Breast epithelium (tissue), 4 donors: Measurements from ENCODE around the gene OTULIN. TPM values are rescaled to one million over a fixed set of nuclear protein-coding genes. Genes with fewer than 3 reads are reported as not detected.

ENCODE experiments used
- DNase-seq, 2 donors: peaks; one replicate each; pipeline ENCODE4 v3.0.0-alpha.2; 2019; ENCODE audit warnings: low spot score in 2 of 2
- H3K27ac ChIP-seq, 2 donors: fragments of 200-600 bp; sonication (generic) in 1 of 2; one replicate each; pipeline ENCODE4 v1.5.1; 2016 to 2019; ENCODE audit warnings: mild to moderate bottlenecking in 1 of 2
- H3K27me3 ChIP-seq, 2 donors: fragments of 200-600 bp; sonication (generic) in 1 of 2; one replicate each; pipeline versions ENCODE4 v1.5.1 to v1.6.0; 2017 to 2019; ENCODE audit warnings: control low read depth in 1 of 2, mild to moderate bottlenecking in 1 of 2
- H3K36me3 ChIP-seq: fragments of 200-600 bp; one replicate; pipeline ENCODE4 v1.5.1; 2019
- H3K4me1 ChIP-seq, 2 donors: fragments of 200-600 bp; sonication (generic); one replicate each; pipeline ENCODE4 v1.5.1; 2016 to 2019; ENCODE audit warnings: control low read depth in 1 of 2
- H3K4me3 ChIP-seq, 3 donors: fragments of 200-600 bp; sonication (generic); 1 replicate in 2 of 3; 2 replicates in 1 of 3; pipeline ENCODE4 v1.5.1; 2016 to 2019; ENCODE audit warnings: mild to moderate bottlenecking in 3 of 3, moderate library complexity in 2 of 3
- H3K9me3 ChIP-seq, 2 donors: fragments of 200-600 bp; sonication (generic) in 1 of 2; one replicate each; pipeline ENCODE4 v1.5.1; 2016 to 2019; ENCODE audit warnings: control low read depth in 1 of 2
- POLR2A ChIP-seq: fragments of 450-650 bp; IDR thresholded peaks from one replicate; pipeline ENCODE4 v1.6.1; 2016; ENCODE audit warnings: antibody characterized with exemption, mild to moderate bottlenecking, moderate library complexity
- POLR2AphosphoS5 ChIP-seq, 3 donors: sonication (generic); formaldehyde crosslinking; IDR thresholded peaks; one replicate each; pipeline ENCODE4 v1.6.1; 2017; ENCODE audit warnings: antibody characterized with exemption in 3 of 3
- intact Hi-C: fragments of 100-400 bp; cut with DNase I; formaldehyde crosslinking; loops from one replicate; pipeline ENCODE4 v1.15.1; 2023; ENCODE audit warnings: low total_unique reads
- total RNA-seq, 3 donors: library from RNA; depleted of rRNA; stranded (reverse); fragments of >200 nt; gene quantifications; one replicate each; pipeline ENCODE4 v1.1.0, GENCODE V29; 2016
- TF ChIP-seq, protein P1 (sequence below), 3 donors: fragments of 450-650 bp; IDR thresholded peaks; one replicate each; pipeline ENCODE4 v1.5.1; 2016 to 2017; ENCODE audit warnings: antibody characterized with exemption in 3 of 3, mild to moderate bottlenecking in 3 of 3, moderate library complexity in 3 of 3

Gene OTULIN
- total RNA-seq, 3 donors from 2014 or later, result 31.0 to 63.7 (median 47.2) TPM

DNA sequence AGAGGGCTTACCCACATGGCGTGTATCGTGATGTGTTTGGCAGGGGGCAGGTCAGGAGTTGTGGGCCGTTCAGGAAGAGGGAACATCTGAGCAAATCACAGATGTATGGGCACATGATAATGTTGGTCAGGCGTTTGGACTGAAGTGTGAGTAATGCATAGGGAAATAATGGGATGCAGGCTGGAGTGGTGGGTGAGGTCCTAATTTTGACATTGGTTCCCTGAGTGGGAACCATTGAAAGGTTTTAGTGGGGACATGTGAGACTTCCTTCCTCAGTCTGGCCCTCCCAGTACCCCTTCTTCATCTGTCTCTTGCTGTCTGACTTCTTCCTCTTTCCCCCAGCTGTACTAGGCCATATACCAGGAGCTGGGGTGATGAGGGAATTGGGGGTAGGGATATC is 7.6 kb downstream of the OTULIN start:
- Histone ChIP-seq H3K36me3 (no peaks in the 10 kb centered on the region), H3K27ac (no peak overlapping the region), H3K4me1 (no peaks in the 10 kb centered on the region), H3K27me3 (no peaks in the 10 kb centered on the region), H3K4me3 (no peak overlapping the region), H3K9me3 (no peaks in the 10 kb centered on the region)
- TF ChIP-seq, protein P1, sequence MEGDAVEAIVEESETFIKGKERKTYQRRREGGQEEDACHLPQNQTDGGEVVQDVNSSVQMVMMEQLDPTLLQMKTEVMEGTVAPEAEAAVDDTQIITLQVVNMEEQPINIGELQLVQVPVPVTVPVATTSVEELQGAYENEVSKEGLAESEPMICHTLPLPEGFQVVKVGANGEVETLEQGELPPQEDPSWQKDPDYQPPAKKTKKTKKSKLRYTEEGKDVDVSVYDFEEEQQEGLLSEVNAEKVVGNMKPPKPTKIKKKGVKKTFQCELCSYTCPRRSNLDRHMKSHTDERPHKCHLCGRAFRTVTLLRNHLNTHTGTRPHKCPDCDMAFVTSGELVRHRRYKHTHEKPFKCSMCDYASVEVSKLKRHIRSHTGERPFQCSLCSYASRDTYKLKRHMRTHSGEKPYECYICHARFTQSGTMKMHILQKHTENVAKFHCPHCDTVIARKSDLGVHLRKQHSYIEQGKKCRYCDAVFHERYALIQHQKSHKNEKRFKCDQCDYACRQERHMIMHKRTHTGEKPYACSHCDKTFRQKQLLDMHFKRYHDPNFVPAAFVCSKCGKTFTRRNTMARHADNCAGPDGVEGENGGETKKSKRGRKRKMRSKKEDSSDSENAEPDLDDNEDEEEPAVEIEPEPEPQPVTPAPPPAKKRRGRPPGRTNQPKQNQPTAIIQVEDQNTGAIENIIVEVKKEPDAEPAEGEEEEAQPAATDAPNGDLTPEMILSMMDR (IDR thresholded peaks at IDR 0.05), result no peak
- TF ChIP-seq POLR2A (no peak), POLR2AphosphoS5 (IDR thresholded peaks at IDR 0.05) (no peak)
- no peak for DNase-seq
- intact Hi-C loops, result no loop called here

DNA sequence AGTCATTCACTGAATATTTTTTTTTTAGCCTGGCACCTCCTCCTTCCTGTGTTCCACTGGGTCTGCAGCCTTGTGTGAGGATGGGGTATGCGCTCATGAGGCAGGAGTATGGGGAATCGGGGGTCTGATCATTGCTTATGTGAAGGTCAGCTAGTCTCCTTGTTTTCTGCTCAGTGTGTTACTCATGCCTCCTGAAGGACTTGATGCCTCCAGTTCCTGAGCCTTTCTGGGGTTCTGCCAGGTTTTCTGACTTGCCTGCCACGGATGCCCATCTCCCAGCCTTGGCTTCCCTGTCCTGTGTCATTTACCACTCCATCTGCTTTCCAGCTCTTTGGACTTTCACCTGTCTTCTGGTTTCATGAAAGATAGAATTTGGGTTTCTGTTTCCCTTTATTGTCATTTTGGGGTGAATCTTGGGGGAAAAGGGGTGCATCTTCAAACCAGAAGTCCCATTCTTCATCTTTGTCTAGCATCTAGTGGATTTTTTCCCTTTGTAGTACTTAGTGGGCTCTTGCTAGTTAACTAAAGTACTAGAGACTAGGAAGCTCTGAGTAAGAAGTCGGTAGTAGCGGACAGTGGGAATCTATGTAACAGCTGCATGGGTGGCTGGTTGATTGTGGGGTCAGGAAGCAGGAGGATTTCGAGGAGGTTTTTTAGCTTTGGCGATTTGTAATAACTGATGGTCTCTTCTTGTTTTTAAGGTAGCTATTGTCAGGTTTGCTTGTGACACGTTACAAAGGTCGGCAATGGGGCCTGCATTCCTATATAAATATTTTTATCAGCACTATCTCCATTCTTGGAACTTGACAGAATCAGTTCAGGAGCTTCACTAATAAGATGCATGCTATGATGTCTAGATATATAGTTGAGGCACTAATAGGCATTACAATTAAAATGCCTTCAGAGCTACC is 8.2 kb downstream of the OTULIN start:
- intact Hi-C loops, result no loop called here
- no peak for DNase-seq
- no peak overlapping the region for H3K4me3 ChIP-seq
- H3K27ac ChIP-seq, result no peak overlapping the region
- no peaks in the 10 kb centered on the region for H3K4me1 ChIP-seq
- no peaks in the 10 kb centered on the region for H3K36me3 ChIP-seq
- no peaks in the 10 kb centered on the region for H3K27me3 ChIP-seq
- TF ChIP-seq POLR2AphosphoS5 (IDR thresholded peaks at IDR 0.05) (no peak), POLR2A (no peak)
- TF ChIP-seq, protein P1 (IDR thresholded peaks at IDR 0.05), result no peak
- H3K9me3 ChIP-seq, result no peaks in the 10 kb centered on the region

DNA sequence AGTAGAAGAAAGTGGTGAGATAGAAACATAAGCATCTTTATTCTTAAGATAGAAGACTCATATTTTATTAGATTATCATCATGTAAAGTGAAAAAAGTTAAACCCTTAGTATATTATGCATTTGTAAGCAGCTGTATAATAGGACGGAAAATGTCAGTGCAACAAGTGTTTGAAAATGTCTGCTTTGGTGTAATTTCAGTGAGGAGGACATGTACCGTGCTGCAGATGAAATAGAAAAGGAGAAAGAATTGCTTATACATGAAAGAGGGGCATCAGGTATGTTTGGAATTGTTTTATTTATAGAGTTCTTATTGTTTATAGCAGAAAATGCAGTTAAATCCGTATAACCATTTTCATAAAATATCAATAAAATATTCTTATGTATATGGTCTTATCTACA is 8.9 kb downstream of the OTULIN start:
- Histone ChIP-seq H3K27me3 (no peaks in the 10 kb centered on the region), H3K36me3 (no peaks in the 10 kb centered on the region), H3K27ac (no peak overlapping the region), H3K4me1 (no peaks in the 10 kb centered on the region), H3K4me3 (no peak overlapping the region), H3K9me3 (no peaks in the 10 kb centered on the region)
- intact Hi-C loops, result no loop called here
- TF ChIP-seq POLR2AphosphoS5 (IDR thresholded peaks at IDR 0.05) (no peak), POLR2A (no peak)
- TF ChIP-seq, protein P1 (IDR thresholded peaks at IDR 0.05), result no peak
- no peak for DNase-seq

DNA sequence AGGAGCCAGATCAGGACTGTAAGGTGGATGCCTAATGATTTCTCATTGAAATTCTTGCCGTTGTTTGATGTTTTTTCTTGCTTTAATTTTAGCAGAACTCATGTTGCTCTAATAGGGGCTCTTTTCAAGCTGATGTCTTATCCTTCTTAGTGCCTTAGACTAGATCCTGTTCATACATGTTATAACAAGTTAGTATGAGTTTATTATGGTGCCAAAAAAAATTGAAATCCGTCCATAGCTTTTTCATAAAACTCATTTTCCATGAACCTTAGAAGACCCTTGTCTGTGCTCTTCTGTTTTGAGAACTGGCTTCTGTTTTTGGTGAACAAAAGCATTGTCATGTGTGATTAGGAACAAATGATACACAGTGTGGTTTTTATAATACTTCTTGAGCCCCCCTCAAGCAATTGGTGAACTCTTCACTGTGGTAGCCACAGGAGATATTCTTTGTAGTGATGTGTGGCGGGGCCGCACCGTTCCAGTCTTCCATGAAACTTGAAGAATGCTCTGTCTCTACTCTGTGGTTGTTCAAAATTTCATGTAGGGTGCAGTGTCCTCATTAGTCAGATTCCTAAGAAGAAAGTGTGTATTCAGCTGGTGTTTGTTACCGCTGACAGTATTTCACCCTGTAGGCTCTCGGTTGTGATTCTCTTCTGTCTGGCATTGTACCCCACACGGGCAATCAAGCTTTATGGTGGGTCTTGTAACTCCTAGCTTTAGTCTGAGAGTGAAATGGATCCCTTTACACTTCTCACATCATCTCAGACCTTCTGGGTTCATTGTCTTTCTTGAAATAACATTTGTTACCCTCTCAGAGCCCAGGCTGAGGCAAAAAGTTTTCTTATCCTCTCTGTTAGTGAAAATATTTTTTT is 10.7 kb downstream of the OTULIN start:
- intact Hi-C loops, result no loop called here
- Histone ChIP-seq H3K4me3 (no peak overlapping the region), H3K36me3 (no peaks in the 10 kb centered on the region), H3K27ac (peak overlapping the region; percentile 13 to 43), H3K9me3 (no peaks in the 10 kb centered on the region), H3K27me3 (no peaks in the 10 kb centered on the region), H3K4me1 (no peaks in the 10 kb centered on the region)
- TF ChIP-seq POLR2A (no peak), POLR2AphosphoS5 (IDR thresholded peaks at IDR 0.05) (no peak)
- TF ChIP-seq, protein P1 (IDR thresholded peaks at IDR 0.05), result no peak
- no peak for DNase-seq
